Type B pancreatic cell (in vitro differentiated cells): ENCODE data around the gene SPAG8. TPM values are rescaled to one million over a fixed set of nuclear protein-coding genes. Genes with fewer than 3 reads are reported as not detected.
A peak's percentile ranks its signal among the peaks of the same experiment; 100 is the strongest.

ENCODE experiments used
- DNase-seq: peaks from one replicate; pipeline ENCODE4 v3.0.0; 2021; ENCODE audit warnings: mixed read lengths; ENCODE audit not compliant: unreplicated experiment; ENCODE audit errors: extremely low spot score
- H3K27ac Mint-ChIP-seq: 2 replicates; pipeline ENCODE4 v1.8.0; 2021; ENCODE audit warnings: mild to moderate bottlenecking, mixed read lengths
- H3K27me3 Mint-ChIP-seq: 2 replicates; pipeline ENCODE4 v1.8.0; 2021; ENCODE audit warnings: mixed read lengths
- H3K36me3 Mint-ChIP-seq: 2 replicates; pipeline ENCODE4 v1.8.0; 2021; ENCODE audit warnings: mixed read lengths
- H3K4me1 Mint-ChIP-seq: one replicate; pipeline ENCODE4 v1.8.0; 2021; ENCODE audit warnings: mixed read lengths; ENCODE audit not compliant: unreplicated experiment
- H3K4me3 Mint-ChIP-seq: 2 replicates; pipeline ENCODE4 v1.8.0; 2021; ENCODE audit warnings: mild to moderate bottlenecking, mixed read lengths
- H3K9me3 Mint-ChIP-seq: 2 replicates; pipeline ENCODE4 v1.8.0; 2021; ENCODE audit warnings: mixed read lengths
- total RNA-seq: library from RNA; stranded (reverse); gene quantifications from 2 replicates; pipeline ENCODE4 v1.2.1, GENCODE V29; 2021; ENCODE audit warnings: low replicate concordance
- TF ChIP-seq, protein P1 (sequence below): fragments of 200-600 bp; sonication (generic); conservative IDR thresholded peaks from 2 replicates; pipeline ENCODE4 v1.5.0; 2021; ENCODE audit warnings: antibody characterized with exemption, mild to moderate bottlenecking

SPAG8 gene
- total RNA-seq, 1 donor from 2014 or later, result 14.2 TPM

DNA sequence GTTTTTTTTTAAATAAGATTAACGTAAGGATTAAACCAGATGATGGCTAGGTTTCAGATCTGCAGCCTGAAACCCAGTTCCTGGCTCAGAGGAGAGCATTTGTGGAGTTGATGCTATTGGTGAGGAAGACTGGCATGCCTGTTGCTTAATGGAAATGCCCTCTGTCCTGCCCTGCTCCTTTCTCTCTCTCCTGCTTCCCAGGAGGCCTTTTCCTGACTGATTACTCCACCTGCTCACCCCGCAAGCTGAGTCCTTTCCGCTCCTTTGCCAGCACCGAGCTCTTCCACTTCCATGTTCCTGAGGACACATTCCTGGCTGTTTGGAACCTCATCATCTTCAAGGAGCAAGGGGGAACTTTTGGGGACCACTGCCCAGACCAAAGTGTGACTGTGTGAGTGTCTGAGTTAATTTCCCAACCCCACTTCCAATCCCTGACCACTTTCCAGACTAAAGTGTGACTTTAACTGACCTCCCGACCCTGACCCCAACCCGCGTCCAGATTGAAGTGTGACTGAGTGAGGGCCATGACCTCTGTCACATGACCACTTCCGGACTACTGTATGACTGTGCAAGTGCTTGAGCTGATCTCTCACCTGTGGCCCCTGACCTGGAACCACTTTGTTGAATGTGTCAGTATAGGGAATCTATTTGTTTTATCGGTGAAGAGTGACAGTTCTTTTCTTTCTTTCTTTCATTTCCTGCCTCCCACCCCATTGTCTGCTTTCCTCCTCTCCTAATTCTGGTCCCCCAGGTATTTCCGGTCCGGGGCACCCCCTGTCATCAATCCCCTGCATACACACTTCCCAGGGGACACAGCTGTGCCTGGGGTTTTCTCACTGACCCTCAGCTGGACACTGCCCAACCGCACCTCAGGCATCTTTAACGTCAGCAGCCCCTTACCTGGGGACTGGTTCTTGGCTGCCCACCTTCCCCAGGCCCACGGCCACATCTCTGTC is 22.5 kb upstream of the SPAG8 start:
- H3K36me3 Mint-ChIP-seq, result peaks cover 4% of the 10 kb centered on the region
- H3K4me1 Mint-ChIP-seq, result peaks cover 46% of the 10 kb centered on the region
- no peak for DNase-seq
- no peaks in the 10 kb centered on the region for H3K27me3 Mint-ChIP-seq
- H3K9me3 Mint-ChIP-seq, result no peaks in the 10 kb centered on the region
- TF ChIP-seq, protein P1, sequence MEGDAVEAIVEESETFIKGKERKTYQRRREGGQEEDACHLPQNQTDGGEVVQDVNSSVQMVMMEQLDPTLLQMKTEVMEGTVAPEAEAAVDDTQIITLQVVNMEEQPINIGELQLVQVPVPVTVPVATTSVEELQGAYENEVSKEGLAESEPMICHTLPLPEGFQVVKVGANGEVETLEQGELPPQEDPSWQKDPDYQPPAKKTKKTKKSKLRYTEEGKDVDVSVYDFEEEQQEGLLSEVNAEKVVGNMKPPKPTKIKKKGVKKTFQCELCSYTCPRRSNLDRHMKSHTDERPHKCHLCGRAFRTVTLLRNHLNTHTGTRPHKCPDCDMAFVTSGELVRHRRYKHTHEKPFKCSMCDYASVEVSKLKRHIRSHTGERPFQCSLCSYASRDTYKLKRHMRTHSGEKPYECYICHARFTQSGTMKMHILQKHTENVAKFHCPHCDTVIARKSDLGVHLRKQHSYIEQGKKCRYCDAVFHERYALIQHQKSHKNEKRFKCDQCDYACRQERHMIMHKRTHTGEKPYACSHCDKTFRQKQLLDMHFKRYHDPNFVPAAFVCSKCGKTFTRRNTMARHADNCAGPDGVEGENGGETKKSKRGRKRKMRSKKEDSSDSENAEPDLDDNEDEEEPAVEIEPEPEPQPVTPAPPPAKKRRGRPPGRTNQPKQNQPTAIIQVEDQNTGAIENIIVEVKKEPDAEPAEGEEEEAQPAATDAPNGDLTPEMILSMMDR, result no peak
- H3K4me3 Mint-ChIP-seq, result peak overlapping the region; percentile 62
- H3K27ac Mint-ChIP-seq, result peak overlapping the region; percentile 82

DNA sequence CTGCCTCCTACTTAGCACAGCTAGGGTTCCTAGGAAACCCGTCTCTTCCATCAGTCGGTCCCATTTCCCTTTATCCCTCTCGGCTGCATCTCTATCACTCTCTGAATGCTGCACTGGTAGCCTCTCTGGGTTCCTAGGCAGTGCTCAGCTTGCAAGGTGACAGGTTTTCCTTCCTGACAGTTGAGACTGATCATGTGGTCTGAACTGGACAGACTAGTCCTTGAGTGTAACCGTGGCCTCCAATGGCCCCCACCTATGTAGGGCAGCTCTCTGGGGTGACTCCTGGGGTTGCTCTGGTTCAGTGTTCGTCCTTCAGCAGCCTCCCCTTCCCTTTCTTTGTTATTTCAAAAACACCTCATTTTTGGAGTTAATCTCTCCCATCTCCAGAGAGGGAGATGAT is 20.8 kb upstream of the SPAG8 start:
- TF ChIP-seq, protein P1, result no peak
- Mint-ChIP-seq H3K27me3 (no peaks in the 10 kb centered on the region), H3K9me3 (no peaks in the 10 kb centered on the region), H3K4me1 (peaks cover 56% of the 10 kb centered on the region), H3K36me3 (peaks cover 4% of the 10 kb centered on the region), H3K4me3 (peak overlapping the region; percentile 70), H3K27ac (peak overlapping the region; percentile 71)
- no peak for DNase-seq

DNA sequence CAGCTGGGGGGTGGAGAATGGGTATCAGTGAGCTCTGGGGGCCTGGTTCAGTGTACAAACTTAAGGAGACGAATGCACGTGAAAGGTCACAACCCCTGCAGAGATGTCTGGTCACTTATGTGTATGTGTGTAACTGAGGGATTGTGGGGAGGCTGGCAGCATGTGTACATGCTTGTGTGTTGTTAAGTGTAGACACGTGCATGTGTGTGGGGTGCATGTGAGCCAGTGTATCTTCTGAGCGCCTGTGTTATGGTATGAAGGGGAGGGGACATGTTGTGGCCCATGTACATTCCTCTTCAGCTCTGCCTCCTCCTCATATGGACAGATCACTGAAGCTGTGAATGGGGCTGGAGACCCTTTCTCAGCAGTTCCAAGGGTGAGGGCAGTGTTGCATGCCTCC is 19.0 kb upstream of the SPAG8 start:
- no peak overlapping the region for H3K27ac Mint-ChIP-seq
- H3K4me3 Mint-ChIP-seq, result peak overlapping the region; percentile 46

DNA sequence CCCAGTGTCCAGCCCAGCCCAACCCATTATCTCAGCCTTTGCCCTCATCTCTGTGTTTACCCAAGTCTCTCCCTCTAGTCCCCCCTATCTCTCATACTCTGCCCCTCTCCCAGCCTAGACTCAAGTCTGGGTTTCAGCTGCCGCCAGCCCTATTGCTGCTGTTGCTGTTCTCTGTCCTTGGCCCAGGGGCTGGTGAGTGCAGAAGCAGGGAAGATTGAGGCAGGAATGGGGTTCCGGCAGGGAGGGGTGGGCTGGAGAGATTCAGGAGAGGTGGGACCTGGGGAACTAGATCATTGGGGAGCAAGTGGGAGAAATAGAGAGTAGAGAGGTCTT is 17.7 kb upstream of the SPAG8 start:
- H3K27me3 Mint-ChIP-seq, result no peaks in the 10 kb centered on the region
- peaks cover 59% of the 10 kb centered on the region for H3K4me1 Mint-ChIP-seq
- TF ChIP-seq, protein P1, result no peak
- peak overlapping the region; percentile 55 for H3K27ac Mint-ChIP-seq
- DNase-seq, result no peak
- no peaks in the 10 kb centered on the region for H3K36me3 Mint-ChIP-seq
- peak overlapping the region; percentile 92 for H3K4me3 Mint-ChIP-seq
- no peaks in the 10 kb centered on the region for H3K9me3 Mint-ChIP-seq

More for the DNA sequence above, 19.0 kb upstream of the SPAG8 start:
- no peaks in the 10 kb centered on the region for H3K9me3 Mint-ChIP-seq
- H3K27me3 Mint-ChIP-seq, result no peaks in the 10 kb centered on the region
- no peak for DNase-seq
- H3K4me1 Mint-ChIP-seq, result peaks cover 59% of the 10 kb centered on the region
- no peaks in the 10 kb centered on the region for H3K36me3 Mint-ChIP-seq
- TF ChIP-seq, protein P1, result no peak

DNA sequence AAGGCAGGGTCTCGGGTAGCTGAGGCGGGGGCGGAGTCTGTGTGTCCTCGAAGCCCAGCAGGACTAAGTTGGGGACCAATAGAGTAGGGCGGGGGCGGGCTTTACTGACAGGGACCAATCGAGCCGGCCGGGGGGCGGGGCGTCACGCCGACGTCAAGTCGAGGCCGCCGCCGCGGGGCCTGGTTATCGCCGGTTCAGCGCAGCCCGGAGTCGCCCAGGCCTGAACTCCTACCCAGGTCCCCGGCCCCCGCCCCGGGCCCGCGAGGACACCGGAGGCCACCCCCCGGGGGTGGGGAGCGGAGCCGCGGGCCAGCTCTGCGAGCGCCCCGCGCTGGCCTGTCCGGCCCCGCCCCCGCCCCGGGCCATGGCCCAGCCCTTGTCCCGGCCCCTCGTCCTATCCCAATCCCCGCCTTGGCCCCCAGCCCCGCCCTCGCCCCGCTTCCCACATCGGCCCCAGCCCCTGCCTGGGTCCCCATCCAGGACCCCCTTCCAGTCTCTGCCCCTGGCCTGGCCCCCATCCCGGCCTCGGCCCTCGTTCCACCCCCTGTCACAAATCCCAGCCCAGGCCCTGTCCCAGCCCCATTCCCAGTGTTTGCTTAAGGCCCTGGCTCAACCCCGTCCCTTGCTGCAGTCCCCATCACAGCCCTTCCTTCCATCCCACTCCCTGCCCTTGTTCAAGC is 17.2 kb upstream of the SPAG8 start, which contains the start of gene TMEM8B:
Gene TMEM8B, plus strand, starts transcription at position 145 of the 680 bp plus-strand sequence. Its CDS starts 220 bp downstream, at position 365.
- peak within 1 kb of the TSS; percentile 96 for H3K27ac Mint-ChIP-seq
- no peaks in the 10 kb centered on the region for H3K9me3 Mint-ChIP-seq
- TF ChIP-seq, protein P1, result no peak
- peak; percentile 92 for DNase-seq
- no peaks in the 10 kb centered on the region for H3K27me3 Mint-ChIP-seq
- H3K36me3 Mint-ChIP-seq, result no peaks in the 10 kb centered on the region
- peaks cover 54% of the 10 kb centered on the region for H3K4me1 Mint-ChIP-seq
- H3K4me3 Mint-ChIP-seq, result peak within 1 kb of the TSS; percentile 97
